Smooth muscle cell of the brain vasculature (primary cell): ENCODE results near the gene PSMA6.
"Not testable (repeated sequence)": the region's sequence is repeated elsewhere in the genome, so short reads cannot be mapped to it uniquely, and the experiment has no call there.

ENCODE experiments used
- DNase-seq: peaks from one replicate; pipeline ENCODE4 v3.0.0-alpha.2; 2012; ENCODE audit warnings: low read depth, low spot score

The PSMA6 gene

GRCh38 chr14:35342489-35343010 lies 50.4 kb downstream of the PSMA6 start:
- no peak for DNase-seq

GRCh38 chr14:35343702-35344101 lies 51.5 kb downstream of the PSMA6 start:
- no peak for DNase-seq

- DNase-seq: no peak
Observed at GRCh38 chr14:35344107-35344807, 52.1 kb downstream of the PSMA6 start.

GRCh38 chr14:35346738-35347322 lies 54.6 kb downstream of the PSMA6 start:
- DNase-seq: no peak

GRCh38 chr14:35347323-35348043 lies 55.3 kb downstream of the PSMA6 start:
- DNase-seq: no peak

- not testable (repeated sequence) for DNase-seq
Observed at GRCh38 chr14:35348044-35348380, 55.8 kb downstream of the PSMA6 start.

GRCh38 chr14:35349496-35350365 lies 57.5 kb downstream of the PSMA6 start:
- DNase-seq: no peak

GRCh38 chr14:35351497-35351896 lies 59.3 kb downstream of the PSMA6 start:
- DNase-seq: no peak

GRCh38 chr14:35351897-35352273 lies 59.7 kb downstream of the PSMA6 start:
- DNase-seq: no peak

- DNase-seq: no peak
Observed at GRCh38 chr14:35352274-35353233, 60.4 kb downstream of the PSMA6 start.

- DNase-seq: no peak
Observed at GRCh38 chr14:35353409-35354172, 61.4 kb downstream of the PSMA6 start.

GRCh38 chr14:35355235-35355634 lies 63.1 kb downstream of the PSMA6 start:
- DNase-seq: not testable (repeated sequence)

GRCh38 chr14:35355981-35356841 lies 64.0 kb downstream of the PSMA6 start:
- DNase-seq: no peak

GRCh38 chr14:35359655-35360054 lies 67.5 kb downstream of the PSMA6 start:
- not testable (repeated sequence) for DNase-seq

- no peak for DNase-seq
Observed at GRCh38 chr14:35361141-35361480, 68.9 kb downstream of the PSMA6 start.

GRCh38 chr14:35362450-35362849 lies 70.3 kb downstream of the PSMA6 start:
- no peak for DNase-seq

- no peak for DNase-seq
Observed at GRCh38 chr14:35362911-35363374, 70.8 kb downstream of the PSMA6 start.

- no peak for DNase-seq
Observed at GRCh38 chr14:35365130-35366055, 73.2 kb downstream of the PSMA6 start.
